ENCODE data around the gene MACC1. TPM values are rescaled to one million over a fixed set of nuclear protein-coding genes. Genes with fewer than 3 reads are reported as not detected.

The MACC1 gene
- total RNA-seq, 3 donors from 2014 or later (not counting 1 experiment from before 2014, with no cell fraction given): 0.09 to 0.45 (median 0.26) TPM

- Histone ChIP-seq H3K27me3 (ENCODE audit: control insufficient read depth, insufficient read depth, low read length) (no peaks in the 10 kb centered on the region), H3K27ac (ENCODE audit: low read length) (no peak overlapping the region), H3K36me3 (ENCODE audit: control insufficient read depth, insufficient read depth, low read length) (no peaks in the 10 kb centered on the region), H3K4me3 (ENCODE audit: low read length) (no peak overlapping the region), H3K9me3 (ENCODE audit: control insufficient read depth, insufficient read depth, low read length) (no peaks in the 10 kb centered on the region), H3K4me1 (ENCODE audit: control insufficient read depth, insufficient read depth, low read length) (peaks cover 3% of the 10 kb centered on the region)
- ATAC-seq (no peak), DNase-seq (no peak)
- TF ChIP-seq, protein P1, sequence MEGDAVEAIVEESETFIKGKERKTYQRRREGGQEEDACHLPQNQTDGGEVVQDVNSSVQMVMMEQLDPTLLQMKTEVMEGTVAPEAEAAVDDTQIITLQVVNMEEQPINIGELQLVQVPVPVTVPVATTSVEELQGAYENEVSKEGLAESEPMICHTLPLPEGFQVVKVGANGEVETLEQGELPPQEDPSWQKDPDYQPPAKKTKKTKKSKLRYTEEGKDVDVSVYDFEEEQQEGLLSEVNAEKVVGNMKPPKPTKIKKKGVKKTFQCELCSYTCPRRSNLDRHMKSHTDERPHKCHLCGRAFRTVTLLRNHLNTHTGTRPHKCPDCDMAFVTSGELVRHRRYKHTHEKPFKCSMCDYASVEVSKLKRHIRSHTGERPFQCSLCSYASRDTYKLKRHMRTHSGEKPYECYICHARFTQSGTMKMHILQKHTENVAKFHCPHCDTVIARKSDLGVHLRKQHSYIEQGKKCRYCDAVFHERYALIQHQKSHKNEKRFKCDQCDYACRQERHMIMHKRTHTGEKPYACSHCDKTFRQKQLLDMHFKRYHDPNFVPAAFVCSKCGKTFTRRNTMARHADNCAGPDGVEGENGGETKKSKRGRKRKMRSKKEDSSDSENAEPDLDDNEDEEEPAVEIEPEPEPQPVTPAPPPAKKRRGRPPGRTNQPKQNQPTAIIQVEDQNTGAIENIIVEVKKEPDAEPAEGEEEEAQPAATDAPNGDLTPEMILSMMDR (IDR thresholded peaks at IDR 0.05): no peak
- no peak overlapping the region for H3K27ac Mint-ChIP-seq
- intact Hi-C loops (cut with micrococcal nuclease): no loop called here
- H3K9me3 Mint-ChIP-seq: peaks cover 6 to 12% of the 10 kb centered on the region in 2 donors
- 95% methylated on average over 7 of the region's 11 CpGs for WGBS (ENCODE audit: insufficient coverage)
- no peaks in the 10 kb centered on the region for H3K36me3 Mint-ChIP-seq
- no peak overlapping the region for H3K4me3 Mint-ChIP-seq
- H3K27me3 Mint-ChIP-seq (ENCODE audit: low read depth in 2 of 2): no peaks in the 10 kb centered on the region
- no peaks in the 10 kb centered on the region for H3K4me1 Mint-ChIP-seq
Observed at GRCh38 chr7:20191391-20191869, 25.8 kb downstream of the MACC1 start.

DNA sequence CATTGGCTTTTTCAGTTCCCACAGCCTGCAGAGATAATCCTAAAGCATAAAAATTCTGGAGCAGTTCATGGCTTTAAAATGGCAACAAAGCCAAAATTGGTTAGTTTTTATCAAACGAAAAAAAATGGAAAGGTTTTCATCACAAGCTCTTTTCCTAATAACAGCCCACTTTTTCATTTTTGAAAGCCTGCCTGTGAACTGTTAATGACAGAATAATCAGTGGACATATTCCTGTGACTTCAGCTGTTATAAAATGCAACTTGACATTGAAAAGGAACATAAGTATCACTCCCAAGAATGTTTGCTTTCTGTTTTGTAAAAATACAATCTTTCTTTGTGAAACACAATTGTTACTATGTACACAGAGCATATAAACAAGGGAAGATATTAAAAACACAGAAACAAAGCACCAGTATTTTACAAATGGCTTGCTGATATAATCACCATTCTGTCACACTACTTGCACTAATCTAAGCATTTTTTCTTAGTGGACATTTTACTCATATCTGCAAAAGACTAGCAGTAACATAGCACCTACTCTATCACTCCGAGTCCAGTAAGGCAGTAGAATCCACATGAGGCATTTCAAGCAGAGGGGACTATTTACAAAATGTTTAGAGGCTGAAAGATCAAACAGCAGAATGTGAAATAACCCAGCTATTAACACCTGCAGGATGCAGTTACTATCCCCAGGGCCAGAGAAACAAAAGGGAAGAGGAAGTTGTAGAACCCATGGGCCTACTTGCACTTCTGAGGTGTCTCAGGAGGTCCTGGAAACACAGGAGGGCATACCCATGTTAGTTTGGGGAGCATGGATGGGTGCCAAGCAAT, 26.4 kb downstream of the MACC1 start:
- Mint-ChIP-seq H3K27me3 (ENCODE audit: low read depth in 2 of 2) (no peaks in the 10 kb centered on the region), H3K4me3 (no peak overlapping the region), H3K9me3 (peaks cover 6 to 12% of the 10 kb centered on the region in 2 donors), H3K4me1 (no peaks in the 10 kb centered on the region), H3K36me3 (no peaks in the 10 kb centered on the region), H3K27ac (no peak overlapping the region)
- no peaks in the 10 kb centered on the region for H3K36me3 ChIP-seq (ENCODE audit: control insufficient read depth, insufficient read depth, low read length)
- no peak for ATAC-seq
- DNase-seq: no peak
- peaks cover 3% of the 10 kb centered on the region for H3K4me1 ChIP-seq (ENCODE audit: control insufficient read depth, insufficient read depth, low read length)
- H3K27me3 ChIP-seq (ENCODE audit: control insufficient read depth, insufficient read depth, low read length): no peaks in the 10 kb centered on the region
- H3K4me3 ChIP-seq (ENCODE audit: low read length): no peak overlapping the region
- intact Hi-C loops (cut with micrococcal nuclease): no loop called here
- H3K27ac ChIP-seq (ENCODE audit: low read length): no peak overlapping the region
- 62% methylated on average over 2 of the region's 2 CpGs for WGBS (ENCODE audit: insufficient coverage)
- TF ChIP-seq, protein P1 (IDR thresholded peaks at IDR 0.05): no peak
- no peaks in the 10 kb centered on the region for H3K9me3 ChIP-seq (ENCODE audit: control insufficient read depth, insufficient read depth, low read length)

GRCh38 chr7:20189852-20190251, 27.3 kb downstream of the MACC1 start:
- DNase-seq: no peak
- Mint-ChIP-seq H3K27ac (no peak overlapping the region), H3K4me3 (no peak overlapping the region), H3K4me1 (no peaks in the 10 kb centered on the region), H3K27me3 (ENCODE audit: low read depth in 2 of 2) (no peaks in the 10 kb centered on the region), H3K9me3 (peaks cover 6 to 11% of the 10 kb centered on the region in 2 donors), H3K36me3 (no peaks in the 10 kb centered on the region)
- Histone ChIP-seq H3K9me3 (ENCODE audit: control insufficient read depth, insufficient read depth, low read length) (no peaks in the 10 kb centered on the region), H3K36me3 (ENCODE audit: control insufficient read depth, insufficient read depth, low read length) (no peaks in the 10 kb centered on the region), H3K27me3 (ENCODE audit: control insufficient read depth, insufficient read depth, low read length) (no peaks in the 10 kb centered on the region), H3K4me1 (ENCODE audit: control insufficient read depth, insufficient read depth, low read length) (peaks cover 3% of the 10 kb centered on the region), H3K4me3 (ENCODE audit: low read length) (no peak overlapping the region), H3K27ac (ENCODE audit: low read length) (no peak overlapping the region)
- no peak for ATAC-seq
- TF ChIP-seq, protein P1 (IDR thresholded peaks at IDR 0.05): no peak
- intact Hi-C loops (cut with micrococcal nuclease): no loop called here
